SH-SY5Y (cell line): ENCODE data around the gene HYDIN.

Experiments used
- GATA2 ChIP-seq: IDR thresholded peaks from 2 replicates; pipeline ENCODE4 v1.6.1; 2011; ENCODE audit warnings: mild to moderate bottlenecking, low read depth, low read length
- GATA3 ChIP-seq: IDR thresholded peaks from 2 replicates; pipeline ENCODE4 v1.6.1; 2011; ENCODE audit warnings: low read depth, mild to moderate bottlenecking, low read length, moderate library complexity

DNA sequence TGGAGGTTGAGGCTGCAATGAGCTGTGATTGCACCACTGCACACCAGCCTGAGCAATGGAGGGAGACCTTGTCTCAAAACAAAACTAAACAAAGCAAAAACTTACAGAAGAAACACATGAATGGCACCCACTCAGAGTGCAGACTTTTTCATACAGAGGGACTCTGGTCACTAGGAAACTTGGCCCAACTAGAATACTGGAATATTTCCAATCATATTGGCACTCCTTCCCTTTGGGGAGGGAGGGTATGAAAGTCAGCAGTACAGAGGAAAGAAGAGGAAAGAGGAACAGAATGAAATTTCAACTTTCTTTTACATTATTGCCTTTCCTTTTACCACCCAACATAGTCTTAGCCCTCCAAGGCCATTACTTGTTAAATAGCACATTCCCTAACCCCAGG, 30.5 kb upstream of the HYDIN start:
- TF ChIP-seq GATA3: no peak
- TF ChIP-seq GATA2: no peak
